GM19099 (cell line): ENCODE results near the gene SMARCE1.

Experiments used
- POLR2A ChIP-seq: IDR thresholded peaks from 3 replicates; pipeline ENCODE4 v1.6.1; 2011; ENCODE audit warnings: low read depth; ENCODE audit not compliant: insufficient read length; ENCODE audit errors: extremely low read depth

SMARCE1 gene

GRCh38 chr17:40618754-40619625 lies 28.6 kb downstream of the SMARCE1 start:
- TF ChIP-seq POLR2A, result no peak

GRCh38 chr17:40617678-40618240 lies 29.9 kb downstream of the SMARCE1 start:
- TF ChIP-seq POLR2A, result no peak

- TF ChIP-seq POLR2A, result no peak
Measured at GRCh38 chr17:40616592-40616991, 31.0 kb downstream of the SMARCE1 start.

GRCh38 chr17:40615841-40616476 lies 31.7 kb downstream of the SMARCE1 start:
- no peak for TF ChIP-seq POLR2A

GRCh38 chr17:40615068-40615840 lies 32.4 kb downstream of the SMARCE1 start:
- no peak for TF ChIP-seq POLR2A

GRCh38 chr17:40614431-40615067 lies 33.1 kb downstream of the SMARCE1 start:
- TF ChIP-seq POLR2A, result no peak

- TF ChIP-seq POLR2A, result no peak
Measured at GRCh38 chr17:40613467-40614154, 34.0 kb downstream of the SMARCE1 start.

- TF ChIP-seq POLR2A, result no peak
Measured at GRCh38 chr17:40612599-40613244, 34.9 kb downstream of the SMARCE1 start.

- TF ChIP-seq POLR2A, result no peak
Measured at GRCh38 chr17:40611840-40612474, 35.7 kb downstream of the SMARCE1 start.

GRCh38 chr17:40610359-40610758 lies 37.3 kb downstream of the SMARCE1 start:
- no peak for TF ChIP-seq POLR2A

GRCh38 chr17:40608061-40608581 lies 39.5 kb downstream of the SMARCE1 start:
- no peak for TF ChIP-seq POLR2A

- no peak for TF ChIP-seq POLR2A
Measured at GRCh38 chr17:40607641-40608040, 40.0 kb downstream of the SMARCE1 start.
